NB4 (cell line): ENCODE data around the gene SLAMF7.

Source experiments
- CTCF ChIP-seq: IDR thresholded peaks from one replicate; pipeline ENCODE4 v1.5.1; 2012; ENCODE audit warnings: low read depth, low read length
- POLR2A ChIP-seq: IDR thresholded peaks from 2 replicates; pipeline ENCODE4 v1.6.1; 2011; ENCODE audit warnings: mild to moderate bottlenecking; ENCODE audit not compliant: insufficient read length; ENCODE audit errors: extremely low read depth

GRCh38 chr1:160758521-160758920 lies 19.5 kb downstream of the SLAMF7 start:
- TF ChIP-seq POLR2A, result no peak
- TF ChIP-seq CTCF, result no peak
